ENCODE results near the gene FAIM2.

FAIM2 gene

GRCh38 chr12:49917166-49917787 is 13.6 kb upstream of the FAIM2 start:
- DNase-seq: no peak

GRCh38 chr12:49916129-49916919 is 12.6 kb upstream of the FAIM2 start:
- no peak for DNase-seq

DNA sequence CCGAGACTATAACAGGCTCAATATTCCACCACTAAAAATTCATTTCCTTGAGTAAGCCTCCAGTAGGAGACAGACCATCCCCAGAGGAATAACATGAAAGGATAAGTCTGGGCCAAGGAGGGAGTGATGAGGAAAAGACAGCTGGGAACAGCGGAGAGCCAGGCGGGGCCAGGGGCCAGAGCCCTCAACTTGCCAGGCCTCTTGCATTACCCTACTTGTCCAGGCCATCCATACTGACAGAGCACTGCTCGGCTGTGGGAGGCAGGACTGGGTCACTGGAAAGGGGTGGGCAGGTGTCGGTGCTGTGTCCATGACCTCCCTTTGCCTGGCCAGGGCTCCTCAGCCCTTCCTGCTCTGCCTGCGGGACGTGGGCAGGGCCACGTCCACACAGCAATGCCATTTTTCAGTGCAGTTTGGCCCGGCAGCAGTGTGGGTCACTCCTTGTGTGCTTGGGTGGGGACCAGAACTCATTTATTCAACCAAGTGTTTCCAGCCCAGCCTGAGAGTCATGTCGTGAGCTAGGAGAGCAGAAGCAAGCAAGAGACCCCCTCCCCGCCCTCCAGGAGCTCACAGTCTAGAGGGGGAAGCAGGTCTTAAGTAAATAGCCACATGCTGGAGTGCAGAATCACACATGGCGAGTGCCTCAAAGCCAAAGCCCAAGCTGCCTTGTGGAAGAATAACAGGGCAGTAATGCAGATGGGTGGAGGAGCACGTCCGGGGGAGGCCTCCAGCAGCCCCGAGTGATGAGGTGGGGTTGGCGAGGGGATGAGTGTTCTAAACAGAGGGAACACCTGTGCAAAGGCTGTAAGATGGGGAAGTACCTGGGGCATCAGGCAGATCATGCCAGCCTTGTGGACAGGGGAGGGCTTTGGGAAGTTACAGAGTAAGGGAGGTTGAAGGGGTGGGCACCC is 8.9 kb upstream of the FAIM2 start:
- DNase-seq: no peak

DNA sequence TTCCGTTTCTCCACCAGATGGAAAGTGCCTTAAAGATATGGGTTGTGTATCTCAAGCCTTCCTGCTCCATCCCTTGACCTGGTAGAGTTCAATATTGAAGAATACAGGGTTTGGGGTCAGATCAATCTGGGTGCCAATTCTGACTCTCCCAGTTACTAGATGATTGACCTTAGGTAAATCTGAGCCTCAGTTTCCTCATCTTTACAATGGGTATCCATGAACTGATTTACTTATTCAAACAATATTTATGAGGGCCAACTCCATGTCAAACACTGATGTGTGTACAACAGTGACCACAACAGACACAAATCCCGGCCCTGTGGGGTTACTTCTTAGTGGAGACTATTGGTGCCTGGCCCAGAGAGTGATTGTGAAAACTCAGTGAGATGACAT is 7.5 kb upstream of the FAIM2 start:
- DNase-seq: no peak

- no peak for DNase-seq
These were observed 6.9 kb upstream of the FAIM2 start for GRCh38 chr12:49910331-49911212.

DNA sequence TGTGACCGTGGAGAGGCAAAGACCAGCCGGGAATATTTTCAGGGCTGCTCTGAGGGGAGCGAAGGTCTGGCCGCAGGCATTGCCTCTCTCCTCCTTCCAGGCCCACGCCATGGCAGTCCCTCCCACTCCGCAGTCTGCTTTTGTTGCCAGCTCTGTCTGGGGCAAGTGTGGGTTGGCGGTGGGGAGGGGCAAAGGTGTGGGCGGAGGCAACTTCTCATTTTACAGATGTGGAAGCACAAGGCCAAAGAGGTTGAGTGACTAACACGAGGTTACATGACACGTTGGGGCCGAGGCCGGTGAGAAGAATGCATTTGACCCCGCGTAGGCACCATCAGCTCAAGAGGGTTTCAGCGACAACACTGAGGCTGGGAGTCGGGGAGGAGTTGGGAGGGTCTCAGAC is 6.1 kb upstream of the FAIM2 start:
- no peak for DNase-seq

DNA sequence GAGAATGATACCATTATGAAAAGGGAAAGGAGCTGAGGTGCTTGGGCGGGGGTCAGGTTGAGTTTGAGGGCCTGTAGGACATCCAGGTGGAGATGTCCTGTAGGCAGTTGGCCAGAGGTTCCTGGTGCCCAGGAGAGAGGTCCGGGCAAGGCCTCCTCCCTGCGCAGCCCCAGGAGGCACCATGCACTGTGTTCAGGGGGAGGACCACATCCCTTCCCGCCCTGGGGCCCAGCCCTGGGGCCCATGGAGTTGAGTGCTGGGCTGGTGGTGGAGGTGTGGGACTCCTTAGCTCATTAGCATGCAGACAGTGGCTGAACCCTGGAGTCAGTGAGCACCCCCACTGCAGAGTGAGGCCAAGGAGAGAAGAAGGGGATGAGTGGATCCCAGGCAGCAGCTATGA is 5.7 kb upstream of the FAIM2 start:
- no peak for DNase-seq

- no peak for DNase-seq
These were observed 3.7 kb upstream of the FAIM2 start for GRCh38 chr12:49907352-49907751.

- no peak for DNase-seq
These were observed 2.1 kb upstream of the FAIM2 start for GRCh38 chr12:49905718-49906314.

DNA sequence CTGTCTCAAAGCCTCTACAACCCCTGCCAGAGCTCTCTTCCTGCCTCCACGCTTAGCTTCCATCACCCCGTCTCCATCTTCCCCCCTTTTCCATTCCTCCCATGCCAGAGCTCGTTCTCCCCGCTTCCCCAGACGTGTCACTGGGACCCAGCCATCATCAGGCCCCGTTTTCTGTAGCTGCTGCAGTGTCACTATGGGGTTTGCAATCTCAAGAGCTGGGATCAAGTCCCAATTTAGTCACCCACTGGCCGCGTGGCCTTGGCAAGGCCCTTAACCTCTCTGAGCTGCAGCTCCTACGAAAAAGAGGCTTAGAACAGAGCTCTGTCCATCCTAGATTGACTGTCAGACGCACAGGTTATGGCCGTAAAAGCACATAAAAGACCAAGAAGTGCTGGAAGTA is 901 bp upstream of the FAIM2 start:
- no peak for DNase-seq

- DNase-seq: no peak
These were observed 375 bp downstream of the FAIM2 start for GRCh38 chr12:49903351-49903699.

- no peak for DNase-seq
These were observed 1.0 kb downstream of the FAIM2 start for GRCh38 chr12:49902399-49903350.

GRCh38 chr12:49901986-49902385 is 1.7 kb downstream of the FAIM2 start:
- no peak for DNase-seq

GRCh38 chr12:49901026-49901425 is 2.7 kb downstream of the FAIM2 start:
- no peak for DNase-seq

- DNase-seq: no peak
These were observed 3.3 kb downstream of the FAIM2 start for GRCh38 chr12:49900371-49900770.

DNA sequence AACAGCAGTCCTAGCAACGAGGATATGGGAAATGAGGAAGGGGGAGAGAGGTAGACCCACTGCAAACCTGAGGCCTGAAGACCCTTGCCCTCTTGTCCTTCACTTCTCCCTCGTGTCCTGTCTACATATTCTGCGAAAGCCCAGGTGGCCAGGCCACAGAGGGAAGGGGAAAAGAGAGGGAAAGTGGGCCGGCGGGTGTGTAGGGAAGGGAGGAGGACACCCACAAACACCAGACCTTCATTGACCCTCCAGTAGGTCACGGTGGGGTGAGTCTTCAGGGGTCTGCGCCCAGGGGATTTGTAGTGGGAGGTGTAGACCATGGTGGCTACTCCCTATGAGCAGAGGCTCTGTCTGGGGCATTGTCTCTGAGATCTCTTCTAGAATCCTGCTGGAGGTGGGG is 3.8 kb downstream of the FAIM2 start:
- no peak for DNase-seq

DNA sequence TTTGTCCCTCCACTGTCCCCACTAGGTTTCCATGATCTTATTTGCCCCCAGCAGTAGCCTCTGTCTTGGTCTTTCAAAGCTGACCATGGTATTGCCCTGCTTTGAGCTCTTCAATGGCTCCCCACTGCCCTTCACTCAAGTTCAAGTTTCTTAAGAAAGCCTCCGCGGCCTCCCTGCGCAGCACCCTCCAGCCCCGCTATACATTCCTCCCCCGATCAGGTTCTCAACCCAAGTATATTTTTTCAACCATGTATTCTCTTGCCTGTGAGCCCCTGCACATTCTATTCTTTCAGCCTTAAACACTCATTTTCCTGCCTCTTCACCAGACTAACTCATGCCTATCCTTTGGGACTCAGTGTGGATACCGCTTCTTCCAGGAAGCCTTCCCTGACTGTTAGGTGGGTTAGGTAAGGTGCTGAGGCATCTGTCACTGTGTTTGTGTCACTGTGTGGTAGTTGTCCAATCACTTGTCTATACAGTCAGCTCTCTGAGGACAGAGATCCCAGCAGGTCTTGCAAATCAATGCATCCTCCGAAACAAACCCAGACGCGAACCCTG is 4.3 kb downstream of the FAIM2 start:
- DNase-seq: no peak

- no peak for DNase-seq
These were observed 6.4 kb downstream of the FAIM2 start for GRCh38 chr12:49897276-49897675.

DNA sequence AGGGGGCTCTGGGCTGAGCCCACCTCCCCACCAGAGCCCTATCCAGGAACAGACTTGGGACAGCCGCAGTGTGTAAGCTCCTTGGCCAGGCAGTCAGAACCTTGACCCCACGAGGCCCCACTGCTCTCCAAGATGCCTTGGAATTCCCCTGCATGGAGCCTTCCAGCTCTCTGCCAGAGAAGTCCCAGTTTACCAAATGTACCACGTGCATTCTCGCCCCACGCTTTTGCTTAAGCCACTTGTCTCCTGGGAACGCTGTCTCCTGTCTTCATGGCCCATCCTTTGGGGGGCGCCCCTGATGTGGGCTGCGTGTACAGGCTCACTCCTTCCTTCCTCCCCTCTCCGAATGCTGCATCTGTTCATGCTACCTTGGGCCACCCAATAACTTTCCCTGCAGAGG is 7.9 kb downstream of the FAIM2 start:
- DNase-seq: no peak

GRCh38 chr12:49894751-49895148 is 8.9 kb downstream of the FAIM2 start:
- no peak for DNase-seq
